Endothelial cell of umbilical vein (primary cell): Measurements from ENCODE around the gene TOM1. TPM values are rescaled to one million over a fixed set of nuclear protein-coding genes. Genes with fewer than 3 reads are reported as not detected.

Experiments used
- BruUV-seq: library from RNA; stranded (reverse); fragments of 400-500 nt; replicated peaks from 2 replicates; lab custom pipeline; 2021; lab: Mats Ljungman, UMichigan
- CTCF ChIA-PET: fragments of 300-600, 350-600 bp; sonication (Branson Sonifier 250); formaldehyde crosslinking; loops from one replicate; lab custom pipeline; 2021; ENCODE audit warnings: antibody characterized with exemption, inconsistent platforms; lab: Charles Lee
- POLR2A ChIA-PET: fragments of 300-600, 350-600 bp; sonication (Branson Sonifier 250); formaldehyde crosslinking; loops from one replicate; lab custom pipeline; 2021; ENCODE audit warnings: antibody characterized with exemption, inconsistent platforms; lab: Charles Lee
- DNase-seq: peaks from one replicate; pipeline ENCODE4 v3.0.0-alpha.2; 2011; ENCODE audit warnings: low read depth, low spot score
- FAIRE-seq: peaks from 2 replicates; lab custom pipeline; 2011; peaks lifted over from hg19 to GRCh38; lab: Jason Lieb, UNC
- H2AFZ ChIP-seq: 2 replicates; pipeline ENCODE4 v1.6.0; 2012; ENCODE audit warnings: low read depth, low read length, control low read depth, inconsistent platforms
- H3K27ac ChIP-seq: 2 replicates; pipeline ENCODE4 v1.5.1; 2011; ENCODE audit warnings: low read depth, mild to moderate bottlenecking, control low read depth, low read length, moderate library complexity; ENCODE audit not compliant: insufficient read depth
- H3K27me3 ChIP-seq, 2 experiments: 2 replicates each; pipeline versions ENCODE4 v1.6.0 to v1.6.1; 2011; ENCODE audit warnings: low read length in 2 of 2, mixed read lengths in 1 of 2; ENCODE audit not compliant: control insufficient read depth in 2 of 2, insufficient read depth in 2 of 2
- H3K36me3 ChIP-seq, 2 experiments: 2 replicates in 1 of 2; 3 replicates in 1 of 2; pipeline ENCODE4 v1.5.1; 2011; ENCODE audit warnings: low read length in 2 of 2, mild to moderate bottlenecking in 1 of 2, moderate library complexity in 1 of 2; ENCODE audit not compliant: control insufficient read depth in 2 of 2, insufficient read depth in 2 of 2; ENCODE audit errors: extremely low read depth in 1 of 2
- H3K4me1 ChIP-seq: 3 replicates; pipeline ENCODE4 v1.5.1; 2011; ENCODE audit warnings: mild to moderate bottlenecking, low read length; ENCODE audit not compliant: control insufficient read depth, insufficient read depth; ENCODE audit errors: extremely low read depth
- H3K4me2 ChIP-seq: 2 replicates; pipeline ENCODE4 v1.6.1; 2011; ENCODE audit warnings: low read length, control low read depth, mixed read lengths; ENCODE audit not compliant: insufficient read depth
- H3K4me3 ChIP-seq, 3 experiments: fragments of 200-600 bp in 1 of 3; sonication (generic), shearing (Covaris generic) in 1 of 3; replicated peaks in 1 of 3; 2 replicates each; pipeline ENCODE4 v1.5.1; 2011 to 2016; ENCODE audit warnings: control low read depth in 3 of 3, low read length in 3 of 3, mild to moderate bottlenecking in 2 of 3, inconsistent platforms in 1 of 3, low read depth in 1 of 3, moderate library complexity in 1 of 3; ENCODE audit not compliant: insufficient read depth in 1 of 3
- H3K79me2 ChIP-seq: 2 replicates; pipeline ENCODE4 v1.6.0; 2012; ENCODE audit warnings: low read length, inconsistent platforms; ENCODE audit not compliant: control insufficient read depth, insufficient read depth
- H3K9ac ChIP-seq: replicated peaks from 2 replicates; pipeline ENCODE3; 2011; ENCODE audit warnings: low read length, control low read depth; ENCODE audit not compliant: insufficient read depth; ENCODE audit errors: extremely low read depth
- H3K9me1 ChIP-seq: replicated peaks from 3 replicates; pipeline ENCODE4 v1.6.0; 2011; ENCODE audit warnings: mild to moderate bottlenecking, low read length; ENCODE audit not compliant: control insufficient read depth, insufficient read depth; ENCODE audit errors: extremely low read depth
- H3K9me3 ChIP-seq: replicated peaks from 2 replicates; pipeline ENCODE4 v1.5.1; 2012; ENCODE audit warnings: low read length, inconsistent platforms; ENCODE audit not compliant: control insufficient read depth, insufficient read depth
- H4K20me1 ChIP-seq: replicated peaks from 2 replicates; pipeline ENCODE3; 2011; ENCODE audit warnings: mild to moderate bottlenecking, low read length; ENCODE audit not compliant: control insufficient read depth, insufficient read depth; ENCODE audit errors: extremely low read depth
- FOS ChIP-seq: IDR thresholded peaks from 2 replicates; pipeline ENCODE4 v1.6.1; 2011; ENCODE audit warnings: mild to moderate bottlenecking, low read length, moderate library complexity, borderline replicate concordance; ENCODE audit not compliant: insufficient read depth
- JUN ChIP-seq: IDR thresholded peaks from 2 replicates; pipeline ENCODE4 v1.6.1; 2011; ENCODE audit warnings: borderline replicate concordance, low read depth; ENCODE audit not compliant: insufficient read length, insufficient read depth
- dilution Hi-C: fragments of 300-500 bp; cut with MboI; formaldehyde crosslinking; loops from one replicate; pipeline ENCODE4 v1.15.0; 2019; ENCODE audit warnings: low sequenced_read_pairs; ENCODE audit not compliant: extremely low pct_ligation_motif_present
- intact Hi-C: fragments of 100-400 bp; cut with micrococcal nuclease; formaldehyde crosslinking; loops from one replicate; pipeline ENCODE4 v1.10.0; 2022
- polyA plus RNA-seq, 4 experiments: library from polyadenylated mRNA; depleted of rRNA in 3 of 4; stranded (reverse) in 3 of 4; unstranded in 1 of 4; fragments of >200 nt; gene quantifications; 2 replicates each; pipeline versions ENCODE4 v1.2.1 to v1.2.3, GENCODE V29; 2011 to 2012; ENCODE audit warnings: missing spikeins in 1 of 4
- total RNA-seq: library from RNA; stranded (reverse); gene quantifications from 2 replicates; pipeline ENCODE4 v1.2.3, GENCODE V29; 2021
- TF ChIP-seq, protein P1 (sequence below): IDR thresholded peaks from 2 replicates; pipeline ENCODE4 v1.6.1; 2011; ENCODE audit not compliant: insufficient read depth, insufficient read length
- TF ChIP-seq, protein P2 (sequence below), 2 donors: IDR thresholded peaks; 1 replicate in 1 of 2; 2 replicates in 1 of 2; pipeline ENCODE4 v1.5.1; 2011; ENCODE audit warnings: low read length in 2 of 2, mild to moderate bottlenecking in 2 of 2, moderate library complexity in 2 of 2, control low read depth in 1 of 2, inconsistent platforms in 1 of 2, low read depth in 1 of 2; ENCODE audit not compliant: insufficient read depth in 1 of 2; ENCODE audit errors: extremely low read depth in 1 of 2

TOM1 gene
- total and polyA plus RNA-seq, 2 donors (not counting 3 experiments of a cell fraction or from before 2014, with no cell fraction given) = 36.4 to 74.4 TPM

DNA sequence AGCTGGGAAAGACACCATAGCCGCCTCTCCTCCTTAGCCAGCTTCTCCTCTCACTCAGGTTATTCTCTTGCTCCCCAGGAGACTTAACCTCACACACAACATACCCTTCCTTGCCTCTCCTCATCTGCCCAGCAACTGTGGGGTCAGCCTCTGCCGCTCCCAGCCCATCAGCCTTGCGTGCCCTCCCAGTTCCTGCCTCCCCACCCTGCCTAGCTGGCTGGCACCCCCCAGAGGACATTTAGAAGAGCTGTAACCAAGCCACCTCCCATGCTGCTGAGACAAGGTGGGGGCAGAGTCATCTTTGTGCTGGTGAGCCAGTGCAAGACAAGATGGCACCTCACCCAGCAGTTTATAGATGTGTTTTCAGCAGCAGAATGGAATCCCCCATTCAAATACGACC, 38.2 kb downstream of the TOM1 start:
- dilution Hi-C loops = no loop called here
- H4K20me1 ChIP-seq = no peaks in the 10 kb centered on the region
- intact Hi-C loops = no loop called here
- H3K9me1 ChIP-seq = no peaks in the 10 kb centered on the region
- ChIA-PET POLR2A (no interaction called here), CTCF (interaction anchor here (1.5 kb wide), 1 partner anchor 25 kb away, joined by 3 read pairs; no protein-coding TSS in a partner anchor)
- peaks cover 2 to 47% of the 10 kb centered on the region in 2 experiments for H3K36me3 ChIP-seq
- no peaks in the 10 kb centered on the region for H3K4me1 ChIP-seq
- H3K9ac ChIP-seq = no peak overlapping the region
- DNase-seq (no peak), FAIRE-seq (no peak)
- no peak overlapping the region for H2AFZ ChIP-seq
- no peak overlapping the region for H3K4me3 ChIP-seq
- H3K9me3 ChIP-seq = no peaks in the 10 kb centered on the region
- BruUV-seq = no TSS peak
- H3K4me2 ChIP-seq = no peak overlapping the region
- H3K79me2 ChIP-seq = no peaks in the 10 kb centered on the region
- no peaks in the 10 kb centered on the region for H3K27me3 ChIP-seq
- no peak overlapping the region for H3K27ac ChIP-seq
- TF ChIP-seq JUN = no peak
- no peak for TF ChIP-seq FOS
- TF ChIP-seq, protein P1, sequence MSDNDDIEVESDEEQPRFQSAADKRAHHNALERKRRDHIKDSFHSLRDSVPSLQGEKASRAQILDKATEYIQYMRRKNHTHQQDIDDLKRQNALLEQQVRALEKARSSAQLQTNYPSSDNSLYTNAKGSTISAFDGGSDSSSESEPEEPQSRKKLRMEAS = no peak
- TF ChIP-seq, protein P2, sequence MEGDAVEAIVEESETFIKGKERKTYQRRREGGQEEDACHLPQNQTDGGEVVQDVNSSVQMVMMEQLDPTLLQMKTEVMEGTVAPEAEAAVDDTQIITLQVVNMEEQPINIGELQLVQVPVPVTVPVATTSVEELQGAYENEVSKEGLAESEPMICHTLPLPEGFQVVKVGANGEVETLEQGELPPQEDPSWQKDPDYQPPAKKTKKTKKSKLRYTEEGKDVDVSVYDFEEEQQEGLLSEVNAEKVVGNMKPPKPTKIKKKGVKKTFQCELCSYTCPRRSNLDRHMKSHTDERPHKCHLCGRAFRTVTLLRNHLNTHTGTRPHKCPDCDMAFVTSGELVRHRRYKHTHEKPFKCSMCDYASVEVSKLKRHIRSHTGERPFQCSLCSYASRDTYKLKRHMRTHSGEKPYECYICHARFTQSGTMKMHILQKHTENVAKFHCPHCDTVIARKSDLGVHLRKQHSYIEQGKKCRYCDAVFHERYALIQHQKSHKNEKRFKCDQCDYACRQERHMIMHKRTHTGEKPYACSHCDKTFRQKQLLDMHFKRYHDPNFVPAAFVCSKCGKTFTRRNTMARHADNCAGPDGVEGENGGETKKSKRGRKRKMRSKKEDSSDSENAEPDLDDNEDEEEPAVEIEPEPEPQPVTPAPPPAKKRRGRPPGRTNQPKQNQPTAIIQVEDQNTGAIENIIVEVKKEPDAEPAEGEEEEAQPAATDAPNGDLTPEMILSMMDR (IDR thresholded peaks at IDR 0.05; ENCODE audit: extremely low read depth in 1 of 2, insufficient read depth in 1 of 2, low read depth in 1 of 2, low read length in 2 of 2) = peak in 1 of 2 donors; percentile 10
